ENCODE data around the gene NOTUM. TPM values are rescaled to one million over a fixed set of nuclear protein-coding genes. Genes with fewer than 3 reads are reported as not detected.

Gene NOTUM
- total and polyA plus RNA-seq, 2 of the 4 experiments (the other 2 are of a cell fraction) = 0.05 TPM; not detected in 1

GRCh38 chr17:81923302-81924260 is 37.4 kb downstream of the NOTUM start:
- H3K4me3 ChIP-seq (ENCODE audit: insufficient read depth, low read depth, low read length) = peak overlapping the region; percentile 34
- peak overlapping the region; percentile 80 for H3K9ac ChIP-seq (ENCODE audit: low read depth, low read length)
- peak overlapping the region; percentile 17; the same call in 1 of the 2 replicates for H3K18ac ChIP-seq (ENCODE audit: low read depth, low read length)
- peaks cover 21% of the 10 kb centered on the region for H3K9me1 ChIP-seq (ENCODE audit: insufficient read depth, low read length)
- dilution Hi-C loops (cut with HindIII; ENCODE audit: low sequenced_read_pairs, unreplicated experiment) = no loop called here
- ChIA-PET CTCF (no interaction called here), POLR2A (ENCODE audit: unreplicated experiment) (no interaction called here)
- intact Hi-C loops (cut with micrococcal nuclease) = no loop called here
- peak overlapping the region; percentile 83 for H2BK5ac ChIP-seq (ENCODE audit: low read depth, low read length, poor library complexity, severe bottlenecking)
- 16% methylated on average over 17 of the region's 32 CpGs; no CpG with 5 or more reads in 1 of the 2 experiments for WGBS, 2 experiments (ENCODE audit: extremely low coverage in 2 of 2, insufficient read length in 1 of 2)
- H3K4me1 ChIP-seq (ENCODE audit: control insufficient read depth, insufficient read depth, low read length) = peaks cover 35% of the 10 kb centered on the region
- BruUV-seq (replicated peaks) = no TSS peak
- DNase-seq (peak; percentile 72), ATAC-seq (ENCODE audit: low read depth) (peak; percentile 38)
- peak overlapping the region; percentile 69; the same call in 1 of the 2 replicates for H4K5ac ChIP-seq (ENCODE audit: low read depth, low read length)
- no peak overlapping the region for H2BK15ac ChIP-seq (ENCODE audit: low read depth, low read length)
- H3K14ac ChIP-seq (replicated peaks; ENCODE audit: low read depth, low read length) = peak overlapping the region; percentile 92; the same call in 1 of the 2 replicates
- peak overlapping the region; percentile 94 for H3K4me2 ChIP-seq (ENCODE audit: low read depth, low read length)
- H2AK5ac ChIP-seq (ENCODE audit: low read depth, low read length) = peak overlapping the region; percentile 97
- H2AFZ ChIP-seq (replicated peaks; ENCODE audit: low read length, poor library complexity) = peak overlapping the region; percentile 82
- no peaks in the 10 kb centered on the region for H3K9me3 ChIP-seq (ENCODE audit: control insufficient read depth, insufficient read depth, low read length)
- H3K36me3 ChIP-seq (ENCODE audit: control insufficient read depth, insufficient read depth, low read length) = peaks cover 32% of the 10 kb centered on the region
- peaks cover 16 to 70% of the 10 kb centered on the region in 2 experiments; a peak in 3 of 4 replicates for H3K79me1 ChIP-seq (ENCODE audit: low read depth in 1 of 2, low read length in 2 of 2)
- no peaks in the 10 kb centered on the region for H3K27me3 ChIP-seq (ENCODE audit: control insufficient read depth, insufficient read depth, low read length)
- peaks cover 75% of the 10 kb centered on the region for H4K20me1 ChIP-seq (ENCODE audit: insufficient read depth, low read length)
- H2BK120ac ChIP-seq (ENCODE audit: low read depth, low read length) = peak overlapping the region; percentile 85
- in situ Hi-C loops (cut with MboI; ENCODE audit: low sequenced_read_pairs) = no loop called here
- peak overlapping the region; percentile 96 for H3K4ac ChIP-seq (ENCODE audit: low read depth, low read length)
- peak overlapping the region; percentile 93 for H3K27ac ChIP-seq (ENCODE audit: insufficient read depth, low read length)
- H4K8ac ChIP-seq (ENCODE audit: low read depth in 2 of 2, low read length in 2 of 2) = peak overlapping the region; percentile 40 to 79; a peak in 3 of 4 replicates
- H3K23ac ChIP-seq (ENCODE audit: low read depth, low read length) = peak overlapping the region; percentile 79
- H2BK20ac ChIP-seq (ENCODE audit: low read depth, low read length) = peak overlapping the region; percentile 62
- H4K91ac ChIP-seq (ENCODE audit: insufficient read depth, low read depth, low read length) = peak overlapping the region; percentile 72
- H3K56ac ChIP-seq (ENCODE audit: extremely low read depth, insufficient read depth, low read length) = no peak overlapping the region; the same call in 1 of the 2 replicates
- H2AK9ac ChIP-seq (replicated peaks; ENCODE audit: low read depth, low read length, poor library complexity) = peak overlapping the region; percentile 91
- no peak for TF ChIP-seq RAD21 (IDR thresholded peaks at IDR 0.05; ENCODE audit: low read length)
- no peak for TF ChIP-seq FOS (IDR thresholded peaks at IDR 0.05; ENCODE audit: low read depth, low read length)
- TF ChIP-seq RCOR1 (IDR thresholded peaks at IDR 0.05; ENCODE audit: insufficient replicate concordance, low read length) = no peak
- TF ChIP-seq CEBPB (IDR thresholded peaks at IDR 0.05; ENCODE audit: low read depth, low read length) = peak; percentile 53
- TF ChIP-seq MAZ (IDR thresholded peaks at IDR 0.05; ENCODE audit: borderline replicate concordance, low read depth, low read length) = no peak
- no peak for TF ChIP-seq SMC3 (IDR thresholded peaks at IDR 0.05; ENCODE audit: low read depth, low read length)
- no peak for TF ChIP-seq RFX5 (IDR thresholded peaks at IDR 0.05; ENCODE audit: low read depth, low read length)
- TF ChIP-seq, protein P1, sequence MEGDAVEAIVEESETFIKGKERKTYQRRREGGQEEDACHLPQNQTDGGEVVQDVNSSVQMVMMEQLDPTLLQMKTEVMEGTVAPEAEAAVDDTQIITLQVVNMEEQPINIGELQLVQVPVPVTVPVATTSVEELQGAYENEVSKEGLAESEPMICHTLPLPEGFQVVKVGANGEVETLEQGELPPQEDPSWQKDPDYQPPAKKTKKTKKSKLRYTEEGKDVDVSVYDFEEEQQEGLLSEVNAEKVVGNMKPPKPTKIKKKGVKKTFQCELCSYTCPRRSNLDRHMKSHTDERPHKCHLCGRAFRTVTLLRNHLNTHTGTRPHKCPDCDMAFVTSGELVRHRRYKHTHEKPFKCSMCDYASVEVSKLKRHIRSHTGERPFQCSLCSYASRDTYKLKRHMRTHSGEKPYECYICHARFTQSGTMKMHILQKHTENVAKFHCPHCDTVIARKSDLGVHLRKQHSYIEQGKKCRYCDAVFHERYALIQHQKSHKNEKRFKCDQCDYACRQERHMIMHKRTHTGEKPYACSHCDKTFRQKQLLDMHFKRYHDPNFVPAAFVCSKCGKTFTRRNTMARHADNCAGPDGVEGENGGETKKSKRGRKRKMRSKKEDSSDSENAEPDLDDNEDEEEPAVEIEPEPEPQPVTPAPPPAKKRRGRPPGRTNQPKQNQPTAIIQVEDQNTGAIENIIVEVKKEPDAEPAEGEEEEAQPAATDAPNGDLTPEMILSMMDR (conservative IDR thresholded peaks at IDR 0.05; ENCODE audit: low read depth, low read length) = no peak
- no peak for TF ChIP-seq BHLHE40 (IDR thresholded peaks at IDR 0.05; ENCODE audit: low read depth, low read length)
- peak; percentile 80 for TF ChIP-seq MXI1 (IDR thresholded peaks at IDR 0.05; ENCODE audit: borderline replicate concordance, low read depth, low read length)
- TF ChIP-seq CHD1 (IDR thresholded peaks at IDR 0.05; ENCODE audit: low read depth, low read length) = no peak
- no peak for TF ChIP-seq USF2 (IDR thresholded peaks at IDR 0.05; ENCODE audit: low read depth, low read length)
- TF ChIP-seq, protein P2, sequence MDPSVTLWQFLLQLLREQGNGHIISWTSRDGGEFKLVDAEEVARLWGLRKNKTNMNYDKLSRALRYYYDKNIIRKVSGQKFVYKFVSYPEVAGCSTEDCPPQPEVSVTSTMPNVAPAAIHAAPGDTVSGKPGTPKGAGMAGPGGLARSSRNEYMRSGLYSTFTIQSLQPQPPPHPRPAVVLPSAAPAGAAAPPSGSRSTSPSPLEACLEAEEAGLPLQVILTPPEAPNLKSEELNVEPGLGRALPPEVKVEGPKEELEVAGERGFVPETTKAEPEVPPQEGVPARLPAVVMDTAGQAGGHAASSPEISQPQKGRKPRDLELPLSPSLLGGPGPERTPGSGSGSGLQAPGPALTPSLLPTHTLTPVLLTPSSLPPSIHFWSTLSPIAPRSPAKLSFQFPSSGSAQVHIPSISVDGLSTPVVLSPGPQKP (IDR thresholded peaks at IDR 0.05; ENCODE audit: borderline replicate concordance, low read depth, low read length) = no peak
